HepG2 (cell line): ENCODE data around the gene PGPEP1. TPM values are rescaled to one million over a fixed set of nuclear protein-coding genes. Genes with fewer than 3 reads are reported as not detected.

Source experiments
- ATAC-seq: fragments of 200-7000 bp; cut with Tn5 transposase; 3 replicates; pipeline ENCODE4 v1.9.1; 2020; ENCODE audit warnings: mild to moderate bottlenecking, moderate library complexity
- BruUV-seq: library from RNA; stranded (reverse); fragments of 400-500 nt; replicated peaks from 2 replicates; lab custom pipeline; 2021; lab: Mats Ljungman, UMichigan
- CTCF ChIA-PET: fragments of 300-600 bp; formaldehyde crosslinking; extraction: SDS; loops from one replicate; lab custom pipeline; 2021; ENCODE audit warnings: low total read pairs, inconsistent platforms, low intra/inter-chr PET ratio; lab: Yijun Ruan, JAX
- POLR2A ChIA-PET: fragments of 350-600 bp; sonication (Branson Sonifier 250); formaldehyde crosslinking; loops from one replicate; lab custom pipeline; 2020; ENCODE audit warnings: antibody characterized with exemption, inconsistent platforms; lab: Yijun Ruan, JAX
- DNase-seq: peaks from one replicate; pipeline ENCODE4 v3.0.0-alpha.2; 2015; ENCODE audit warnings: low spot score
- FAIRE-seq: peaks from 3 replicates; lab custom pipeline; 2011; peaks lifted over from hg19 to GRCh38; lab: Jason Lieb, UNC
- H2AFZ ChIP-seq: one replicate; pipeline ENCODE4 v1.6.1; 2011; ENCODE audit warnings: low read length, inconsistent platforms
- H3K27ac ChIP-seq: fragments of 300-600 bp; 3 replicates; pipeline ENCODE4 v1.8.0; 2011; ENCODE audit warnings: mixed run types, mild to moderate bottlenecking, mixed read lengths, low read length, inconsistent platforms; ENCODE audit not compliant: insufficient read depth; ENCODE audit errors: extremely low read length
- H3K27me3 ChIP-seq, 2 experiments: fragments of 200-600 bp in 1 of 2; 2 replicates in 1 of 2; 3 replicates in 1 of 2; pipeline versions ENCODE4 v1.6.0 to v1.8.0; 2011; ENCODE audit warnings: low read length in 2 of 2, mild to moderate bottlenecking in 2 of 2, moderate library complexity in 2 of 2, inconsistent platforms in 1 of 2; ENCODE audit not compliant: insufficient read depth in 2 of 2, control insufficient read depth in 1 of 2
- H3K36me3 ChIP-seq, 2 experiments: fragments of 200-600 bp in 1 of 2; replicated peaks in 1 of 2; 2 replicates in 1 of 2; 3 replicates in 1 of 2; pipeline versions ENCODE4 v1.5.1 to v1.8.0; 2011; ENCODE audit warnings: low read length in 2 of 2, inconsistent platforms in 1 of 2; ENCODE audit not compliant: insufficient read depth in 2 of 2, control insufficient read depth in 1 of 2
- H3K4me1 ChIP-seq: 2 replicates; pipeline ENCODE4 v1.5.1; 2012; ENCODE audit warnings: low read length, inconsistent platforms; ENCODE audit not compliant: insufficient read depth
- H3K4me2 ChIP-seq: 2 replicates; pipeline ENCODE4 v1.6.0; 2011; ENCODE audit warnings: low read depth, low read length, inconsistent platforms
- H3K4me3 ChIP-seq, 3 experiments: fragments of 200-600 bp in 1 of 3; sonication (generic), shearing (Covaris generic) in 1 of 3; replicated peaks in 1 of 3; 2 replicates each; pipeline ENCODE4 v1.5.1; 2011 to 2016; ENCODE audit warnings: low read length in 3 of 3, inconsistent platforms in 2 of 3, low read depth in 2 of 3, mild to moderate bottlenecking in 2 of 3, control low read depth in 1 of 3, mixed read lengths in 1 of 3; ENCODE audit not compliant: insufficient read depth in 1 of 3
- H3K79me2 ChIP-seq: one replicate; pipeline ENCODE4 v1.6.1; 2011; ENCODE audit warnings: low read length, inconsistent platforms; ENCODE audit not compliant: insufficient read depth
- H3K9ac ChIP-seq: 2 replicates; pipeline ENCODE4 v1.6.0; 2011; ENCODE audit warnings: mild to moderate bottlenecking, low read depth, low read length, inconsistent platforms; ENCODE audit not compliant: insufficient read depth
- H3K9me3 ChIP-seq: 2 replicates; pipeline ENCODE4 v1.5.1; 2012; ENCODE audit warnings: mild to moderate bottlenecking, low read length
- H4K20me1 ChIP-seq: 2 replicates; pipeline ENCODE4 v1.6.0; 2011; ENCODE audit warnings: inconsistent platforms, mild to moderate bottlenecking, low read length, moderate library complexity; ENCODE audit not compliant: insufficient read depth
- ELF3 ChIP-seq: IDR thresholded peaks from 2 replicates; pipeline ENCODE4 v1.6.1; 2016; ENCODE audit warnings: missing genetic modification reagents, missing compliant biosample characterization
- MAFF ChIP-seq: IDR thresholded peaks from 2 replicates; pipeline ENCODE4 v1.6.1; 2011; ENCODE audit warnings: low read depth, low read length, improper control_type of control experiment
- RBM39 ChIP-seq: fragments of 200-400 bp; formaldehyde crosslinking; IDR thresholded peaks from one replicate; pipeline ENCODE4 v1.6.1; 2018; ENCODE audit warnings: antibody characterized with exemption, mild to moderate bottlenecking, low read depth, low read length; ENCODE audit not compliant: poor library complexity, severe bottlenecking
- SIX4 ChIP-seq: sonication (generic); formaldehyde crosslinking; IDR thresholded peaks from 2 replicates; pipeline ENCODE4 v1.4.0; 2020; ENCODE audit warnings: missing genetic modification reagents
- ZNF264 ChIP-seq: sonication (generic); formaldehyde crosslinking; IDR thresholded peaks from 2 replicates; pipeline ENCODE4 v1.4.0; 2020; ENCODE audit warnings: missing genetic modification reagents
- ZNF326 ChIP-seq: sonication (generic); formaldehyde crosslinking; IDR thresholded peaks from 2 replicates; pipeline ENCODE4 v1.4.0; 2020; ENCODE audit warnings: missing genetic modification reagents, borderline replicate concordance
- ZNF616 ChIP-seq: sonication (generic); formaldehyde crosslinking; IDR thresholded peaks from 2 replicates; pipeline ENCODE4 v1.5.0; 2020; ENCODE audit warnings: low read depth, mild to moderate bottlenecking, missing genetic modification reagents
- ZNF773 ChIP-seq: sonication (generic); formaldehyde crosslinking; IDR thresholded peaks from 2 replicates; pipeline ENCODE4 v1.4.0; 2020; ENCODE audit warnings: missing genetic modification reagents, borderline replicate concordance
- WGBS: methylation state at CpG from one replicate; pipeline ENCODE4 v1.1.6; 2017; ENCODE audit warnings: low lambda C conversion rate; 5-methylcytosine and 5-hydroxymethylcytosine counted together
- in situ Hi-C: cut with HindIII; loops from 2 replicates; pipeline ENCODE4 v1.10.0; 2017; ENCODE audit warnings: low pct_unique_long_range_greater_than_20kb; ENCODE audit not compliant: extremely low pct_ligation_motif_present
- intact Hi-C: fragments of 100-400 bp; cut with micrococcal nuclease; formaldehyde crosslinking; loops from one replicate; pipeline ENCODE4 v1.10.0; 2022; ENCODE audit not compliant: unreplicated experiment
- polyA plus RNA-seq, 8 experiments: library from polyadenylated mRNA; depleted of rRNA in 3 of 8; stranded (reverse) in 7 of 8; unstranded in 1 of 8; fragments of >200 nt; fragmentation: Illumina TruSeq in 4 of 8; extraction: Trizol in 4 of 8; gene quantifications; 2 replicates each; pipeline versions ENCODE4 v1.2.1 to v1.2.3, GENCODE V29; 2011 to 2016; ENCODE audit warnings: low read depth in 4 of 8, missing spikeins in 1 of 8, mixed read lengths in 1 of 8; ENCODE audit not compliant: insufficient read depth in 1 of 8
- total RNA-seq, 5 experiments: library from RNA; depleted of rRNA; stranded (reverse); fragments of >200 nt; fragmentation: Illumina TruSeq; extraction: Trizol; gene quantifications; 2 replicates each; pipeline ENCODE4 v1.2.3, GENCODE V29; 2016; ENCODE audit warnings: low read depth in 1 of 5
- TF ChIP-seq, protein P1 (sequence below): sonication (generic); formaldehyde crosslinking; IDR thresholded peaks from 2 replicates; pipeline ENCODE4 v1.8.0; 2022; ENCODE audit warnings: missing genetic modification reagents, mild to moderate bottlenecking, inconsistent platforms, borderline replicate concordance
- TF ChIP-seq, protein P2 (sequence below): sonication (generic); formaldehyde crosslinking; IDR thresholded peaks from 2 replicates; pipeline ENCODE4 v1.5.0; 2020; ENCODE audit warnings: missing genetic modification reagents, mild to moderate bottlenecking, borderline replicate concordance
- TF ChIP-seq, protein P3 (sequence below): sonication (generic); formaldehyde crosslinking; IDR thresholded peaks from 2 replicates; pipeline ENCODE4 v1.4.0; 2020; ENCODE audit warnings: mild to moderate bottlenecking, missing genetic modification reagents

Gene PGPEP1
- total and polyA plus RNA-seq, 2 of the 13 experiments (the other 11 are each of a cell fraction or from before 2014, with no cell fraction given), result 53.1 to 56.6 TPM

GRCh38 chr19:18304458-18305310 is 35.7 kb upstream of the PGPEP1 start:
- H3K79me2 ChIP-seq, result no peaks in the 10 kb centered on the region
- H3K9ac ChIP-seq, result peak overlapping the region; percentile 78
- ChIA-PET CTCF (interaction anchor here (0.9 to 1.0 kb wide), 2 partner anchors 18 to 25 kb away, joined by 3 read pairs; partner anchors contain the start of gene LSM4), POLR2A (interaction anchor here (0.6 to 7.2 kb wide), 19 partner anchors 12 to 445 kb away, joined by 3 to 251 read pairs (median 7); partner anchors contain the start of genes GDF15, IQCN, JUND and LSM4)
- H3K4me2 ChIP-seq, result peak overlapping the region; percentile 97
- BruUV-seq, result TSS peak; percentile 91
- DNase-seq (peak; percentile 80), FAIRE-seq (peak; percentile 85), ATAC-seq (peak; percentile 87)
- H4K20me1 ChIP-seq, result no peaks in the 10 kb centered on the region
- no peaks in the 10 kb centered on the region for H3K9me3 ChIP-seq
- in situ Hi-C loops (no loop called here), intact Hi-C loops (loop anchor here (1.0 kb wide), 1 partner anchor 14 kb away; no protein-coding TSS in a partner anchor)
- peaks cover 1 to 13% of the 10 kb centered on the region in 2 experiments; a peak in 2 of 5 replicates for H3K36me3 ChIP-seq
- no peak overlapping the region for H2AFZ ChIP-seq
- H3K4me1 ChIP-seq, result peaks cover 56% of the 10 kb centered on the region
- H3K27me3 ChIP-seq, result no peaks in the 10 kb centered on the region
- peak overlapping the region; percentile 60 to 77 (median 61) for H3K4me3 ChIP-seq
- 6% methylated on average over 23 of the region's 29 CpGs for WGBS
- H3K27ac ChIP-seq, result peak overlapping the region; percentile 86
- TF ChIP-seq, protein P1, sequence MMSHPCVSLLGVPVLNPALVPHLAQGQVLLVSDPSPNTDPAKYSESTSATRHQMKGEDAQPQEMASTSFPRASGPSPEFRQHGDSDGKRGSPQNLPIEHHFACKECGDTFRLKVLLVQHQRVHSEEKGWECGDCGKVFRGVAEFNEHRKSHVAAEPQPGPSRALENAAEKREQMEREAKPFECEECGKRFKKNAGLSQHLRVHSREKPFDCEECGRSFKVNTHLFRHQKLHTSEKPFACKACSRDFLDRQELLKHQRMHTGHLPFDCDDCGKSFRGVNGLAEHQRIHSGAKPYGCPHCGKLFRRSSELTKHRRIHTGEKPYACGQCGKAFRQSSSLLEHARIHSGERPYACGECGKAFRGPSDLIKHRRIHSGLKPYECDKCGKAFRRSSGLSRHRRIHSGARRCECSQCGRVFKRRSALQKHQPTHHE (CRISPR knock-in tag), result no peak
- no peak; the same call in 1 of the 2 replicates for TF ChIP-seq SIX4
- TF ChIP-seq, protein P2, sequence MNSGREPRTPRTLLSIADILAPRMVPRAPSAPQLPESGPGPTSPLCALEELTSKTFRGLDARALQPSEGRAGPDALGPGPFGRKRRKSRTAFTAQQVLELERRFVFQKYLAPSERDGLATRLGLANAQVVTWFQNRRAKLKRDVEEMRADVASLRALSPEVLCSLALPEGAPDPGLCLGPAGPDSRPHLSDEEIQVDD, result no peak
- no peak for TF ChIP-seq MAFF
- TF ChIP-seq RBM39, result peak; percentile 37
- no peak for TF ChIP-seq ZNF264 (CRISPR knock-in tag)
- no peak for TF ChIP-seq ZNF326 (CRISPR knock-in tag)
- peak; percentile 78; the same call in 1 of the 2 replicates for TF ChIP-seq ELF3
- TF ChIP-seq, protein P3, sequence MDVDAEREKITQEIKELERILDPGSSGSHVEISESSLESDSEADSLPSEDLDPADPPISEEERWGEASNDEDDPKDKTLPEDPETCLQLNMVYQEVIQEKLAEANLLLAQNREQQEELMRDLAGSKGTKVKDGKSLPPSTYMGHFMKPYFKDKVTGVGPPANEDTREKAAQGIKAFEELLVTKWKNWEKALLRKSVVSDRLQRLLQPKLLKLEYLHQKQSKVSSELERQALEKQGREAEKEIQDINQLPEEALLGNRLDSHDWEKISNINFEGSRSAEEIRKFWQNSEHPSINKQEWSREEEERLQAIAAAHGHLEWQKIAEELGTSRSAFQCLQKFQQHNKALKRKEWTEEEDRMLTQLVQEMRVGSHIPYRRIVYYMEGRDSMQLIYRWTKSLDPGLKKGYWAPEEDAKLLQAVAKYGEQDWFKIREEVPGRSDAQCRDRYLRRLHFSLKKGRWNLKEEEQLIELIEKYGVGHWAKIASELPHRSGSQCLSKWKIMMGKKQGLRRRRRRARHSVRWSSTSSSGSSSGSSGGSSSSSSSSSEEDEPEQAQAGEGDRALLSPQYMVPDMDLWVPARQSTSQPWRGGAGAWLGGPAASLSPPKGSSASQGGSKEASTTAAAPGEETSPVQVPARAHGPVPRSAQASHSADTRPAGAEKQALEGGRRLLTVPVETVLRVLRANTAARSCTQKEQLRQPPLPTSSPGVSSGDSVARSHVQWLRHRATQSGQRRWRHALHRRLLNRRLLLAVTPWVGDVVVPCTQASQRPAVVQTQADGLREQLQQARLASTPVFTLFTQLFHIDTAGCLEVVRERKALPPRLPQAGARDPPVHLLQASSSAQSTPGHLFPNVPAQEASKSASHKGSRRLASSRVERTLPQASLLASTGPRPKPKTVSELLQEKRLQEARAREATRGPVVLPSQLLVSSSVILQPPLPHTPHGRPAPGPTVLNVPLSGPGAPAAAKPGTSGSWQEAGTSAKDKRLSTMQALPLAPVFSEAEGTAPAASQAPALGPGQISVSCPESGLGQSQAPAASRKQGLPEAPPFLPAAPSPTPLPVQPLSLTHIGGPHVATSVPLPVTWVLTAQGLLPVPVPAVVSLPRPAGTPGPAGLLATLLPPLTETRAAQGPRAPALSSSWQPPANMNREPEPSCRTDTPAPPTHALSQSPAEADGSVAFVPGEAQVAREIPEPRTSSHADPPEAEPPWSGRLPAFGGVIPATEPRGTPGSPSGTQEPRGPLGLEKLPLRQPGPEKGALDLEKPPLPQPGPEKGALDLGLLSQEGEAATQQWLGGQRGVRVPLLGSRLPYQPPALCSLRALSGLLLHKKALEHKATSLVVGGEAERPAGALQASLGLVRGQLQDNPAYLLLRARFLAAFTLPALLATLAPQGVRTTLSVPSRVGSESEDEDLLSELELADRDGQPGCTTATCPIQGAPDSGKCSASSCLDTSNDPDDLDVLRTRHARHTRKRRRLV (CRISPR knock-in tag), result no peak; the same call in 1 of the 2 replicates
- no peak for TF ChIP-seq ZNF773 (CRISPR knock-in tag)
- TF ChIP-seq ZNF616, result no peak; the same call in 1 of the 2 replicates
